Thymus (tissue), 11 donors: ENCODE measurements around the gene TLK1. TPM values are rescaled to one million over a fixed set of nuclear protein-coding genes. Genes with fewer than 3 reads are reported as not detected.

Experiments used
- DNase-seq, 9 donors: peaks; one replicate each; pipeline ENCODE4 v3.0.0-alpha.2; 2013; ENCODE audit warnings: low spot score in 9 of 9, low read depth in 6 of 9, missing footprints in 1 of 9
- H3K27ac ChIP-seq, 2 donors: one replicate each; pipeline ENCODE4 v1.5.1; 2013; ENCODE audit warnings: control low read depth in 1 of 2, low read depth in 1 of 2, low read length in 1 of 2, mild to moderate bottlenecking in 1 of 2, moderate library complexity in 1 of 2
- H3K27me3 ChIP-seq, 2 donors: one replicate each; pipeline ENCODE4 v1.5.1; 2013; ENCODE audit warnings: low read length in 1 of 2; ENCODE audit not compliant: control insufficient read depth in 2 of 2, insufficient read depth in 1 of 2
- H3K36me3 ChIP-seq, 2 donors: one replicate each; pipeline ENCODE4 v1.5.1; 2013; ENCODE audit warnings: low read length in 1 of 2, mild to moderate bottlenecking in 1 of 2, moderate library complexity in 1 of 2; ENCODE audit not compliant: control insufficient read depth in 2 of 2, insufficient read depth in 2 of 2
- H3K4me1 ChIP-seq, 2 donors: one replicate each; pipeline ENCODE4 v1.5.1; 2013; ENCODE audit warnings: low read length in 2 of 2; ENCODE audit not compliant: control insufficient read depth in 2 of 2, insufficient read depth in 2 of 2
- H3K4me3 ChIP-seq, 2 donors: one replicate each; pipeline ENCODE4 v1.5.1; 2013; ENCODE audit warnings: low read length in 2 of 2, control low read depth in 1 of 2, mild to moderate bottlenecking in 1 of 2
- H3K9me3 ChIP-seq, 2 donors: one replicate each; pipeline ENCODE4 v1.5.1; 2013; ENCODE audit warnings: low read length in 1 of 2, mild to moderate bottlenecking in 1 of 2; ENCODE audit not compliant: control insufficient read depth in 2 of 2, insufficient read depth in 1 of 2
- WGBS: extraction: QIAGEN DNeasy Blood & Tissue Kit; methylation state at CpG from one replicate; pipeline ENCODE4 v1.1.7; 2013; 5-methylcytosine and 5-hydroxymethylcytosine counted together
- polyA plus RNA-seq: library from polyadenylated mRNA; stranded (reverse); fragments of 200-250 nt; gene quantifications from one replicate; pipeline ENCODE4 v1.2.3, GENCODE V29; 2013
- total RNA-seq: library from RNA; stranded (reverse); fragments of 120-200 nt; gene quantifications from one replicate; pipeline ENCODE4 v1.2.4, GENCODE V29; 2013
- donor health status: healthy.

Gene TLK1
- total and polyA plus RNA-seq, 2 donors, result 15.5 to 29.3 TPM

DNA sequence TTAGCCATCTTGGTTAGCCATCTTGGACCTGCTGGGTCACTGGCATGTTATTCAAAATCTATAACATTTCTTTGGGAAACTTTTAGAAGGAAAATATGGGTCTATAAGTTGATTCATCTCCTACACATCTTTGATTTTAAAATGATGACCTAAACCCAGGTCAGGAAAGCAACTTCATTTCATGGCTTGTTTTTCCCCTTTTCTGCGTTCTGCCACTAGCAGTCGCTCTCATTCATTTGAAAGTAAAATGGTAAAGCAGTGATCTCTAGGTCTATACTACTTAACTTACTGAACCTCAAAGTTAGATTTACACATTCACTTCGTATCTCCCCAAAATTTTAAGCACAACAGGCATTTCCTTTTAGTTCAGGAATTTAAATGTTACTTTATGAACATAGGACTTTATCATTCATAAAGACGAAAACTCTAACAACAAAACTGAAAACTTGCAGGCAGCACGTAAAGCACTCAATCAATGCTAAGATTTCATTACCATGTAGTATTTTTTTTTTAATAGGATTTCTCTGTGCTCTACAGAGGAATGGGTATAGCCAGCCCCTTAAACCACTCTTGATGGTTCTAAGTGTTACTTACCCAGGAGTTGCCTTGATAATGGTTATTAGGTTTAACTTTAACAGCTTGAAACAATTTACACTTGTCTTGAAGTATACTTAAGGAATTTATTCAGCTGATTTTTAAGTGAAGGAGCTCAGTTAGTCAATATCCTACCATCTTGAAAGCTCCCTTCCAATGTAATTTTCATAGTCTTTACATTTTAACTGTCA, 169.1 kb downstream of the TLK1 start:
- Histone ChIP-seq H3K4me1 (no peaks in the 10 kb centered on the region), H3K27me3 (no peaks in the 10 kb centered on the region), H3K9me3 (no peaks in the 10 kb centered on the region), H3K36me3 (peaks cover 7 to 47% of the 10 kb centered on the region in 2 donors), H3K4me3 (no peak overlapping the region), H3K27ac (no peak overlapping the region)
- WGBS, result 96% methylated on average over 5 of the region's 5 CpGs
- DNase-seq, result no peak

DNA sequence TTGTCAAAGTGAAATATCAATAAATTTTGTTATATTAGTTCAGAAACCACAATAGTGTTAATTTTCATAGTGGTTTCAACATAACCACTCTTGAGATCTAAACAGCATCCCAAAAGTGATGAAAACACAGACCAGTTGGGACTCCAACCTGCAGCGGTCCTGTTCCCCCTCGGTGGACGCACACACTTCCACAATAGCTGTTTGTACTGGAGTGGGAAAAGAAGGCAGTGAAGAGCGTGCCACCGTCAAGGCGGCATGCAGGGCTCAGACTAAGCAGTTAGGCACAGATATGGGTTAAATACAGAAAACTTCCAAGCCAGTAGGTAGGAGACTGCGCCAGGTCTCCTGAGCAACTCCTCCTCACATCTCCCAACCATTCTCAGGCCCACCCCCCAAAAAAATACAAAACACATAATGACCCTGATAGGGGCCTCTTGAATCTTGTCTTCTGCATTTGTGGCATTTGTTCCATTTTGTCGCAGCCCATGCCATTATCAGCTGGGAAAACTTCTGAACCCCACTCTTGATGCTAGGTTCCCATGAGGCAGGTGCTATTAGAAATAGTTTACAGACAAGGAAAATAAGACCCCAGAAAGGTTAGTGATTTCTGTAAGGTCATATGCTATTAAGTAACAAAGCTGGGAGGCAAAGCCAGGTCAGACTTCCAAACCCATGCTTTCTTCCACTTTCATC, 174.0 kb downstream of the TLK1 start:
- no peak for DNase-seq
- Histone ChIP-seq H3K9me3 (no peaks in the 10 kb centered on the region), H3K4me1 (no peaks in the 10 kb centered on the region), H3K4me3 (no peak overlapping the region), H3K36me3 (peaks cover 4 to 13% of the 10 kb centered on the region in 2 donors), H3K27ac (no peak overlapping the region), H3K27me3 (no peaks in the 10 kb centered on the region)
- 99% methylated on average over 8 of the region's 8 CpGs for WGBS

DNA sequence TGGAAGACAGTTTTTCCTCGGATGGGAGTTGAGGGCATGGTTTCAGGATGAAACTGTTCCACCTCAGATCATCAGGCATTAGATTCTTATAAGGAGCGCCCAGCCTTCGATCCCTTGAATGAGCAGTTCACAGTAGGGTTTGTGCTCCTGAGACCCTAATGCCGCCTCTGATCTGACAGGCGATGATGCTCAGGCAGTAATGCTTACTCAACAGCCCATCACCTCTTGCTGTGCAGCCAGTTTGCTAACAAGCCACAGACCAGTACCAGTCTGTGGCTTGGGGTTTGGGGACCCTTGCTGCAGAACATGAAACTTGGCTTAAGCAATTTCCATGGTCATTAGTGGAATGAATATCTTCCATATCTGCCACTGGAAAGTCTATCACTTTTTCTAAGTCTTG, 175.3 kb downstream of the TLK1 start:
- Histone ChIP-seq H3K27me3 (no peaks in the 10 kb centered on the region), H3K27ac (no peak overlapping the region), H3K9me3 (no peaks in the 10 kb centered on the region), H3K4me1 (no peaks in the 10 kb centered on the region), H3K4me3 (no peak overlapping the region), H3K36me3 (peaks cover 4 to 9% of the 10 kb centered on the region in 2 donors)
- over 99% methylated on average over 5 of the region's 5 CpGs for WGBS
- no peak for DNase-seq

DNA sequence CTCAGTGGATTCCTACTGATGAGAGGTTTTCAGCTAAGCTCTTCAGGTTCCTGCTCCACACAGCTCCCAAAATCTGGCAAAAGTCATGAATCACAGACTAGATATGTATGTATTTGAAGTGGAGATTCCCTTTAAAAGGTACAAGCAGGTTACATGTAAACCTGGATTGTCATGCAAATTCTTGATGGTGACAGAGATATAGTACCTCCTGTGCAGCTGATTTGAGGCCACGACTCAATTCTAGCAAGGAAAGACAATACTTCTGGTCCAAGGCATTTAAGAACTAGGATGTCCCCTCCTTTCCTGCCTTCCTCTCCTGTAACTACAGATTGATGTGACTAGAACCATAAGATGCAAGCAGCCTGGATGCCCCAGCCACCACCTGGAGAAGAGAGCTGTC, 176.6 kb downstream of the TLK1 start:
- no peaks in the 10 kb centered on the region for H3K4me1 ChIP-seq
- WGBS, result 49% methylated on average over 1 of the region's 1 CpG

DNA sequence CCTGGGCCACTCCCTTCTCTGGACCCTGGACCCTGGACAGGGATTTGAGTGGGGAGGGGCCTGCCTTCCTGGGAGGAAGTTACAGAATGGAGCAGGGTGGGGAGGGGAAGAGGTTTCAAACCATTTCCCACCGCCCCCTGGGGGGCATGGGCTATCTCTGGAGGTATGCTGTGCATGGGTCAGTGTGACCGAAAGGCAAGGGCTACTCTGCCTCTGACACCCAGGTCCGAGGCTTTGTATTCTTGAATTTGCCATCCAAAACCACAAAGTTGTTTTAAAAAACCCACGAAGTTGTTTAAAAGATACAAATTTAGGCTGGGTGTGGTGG, 184.8 kb downstream of the TLK1 start:
- no peak for DNase-seq
- H3K36me3 ChIP-seq, result no peaks in the 10 kb centered on the region
- 86% methylated on average over 4 of the region's 4 CpGs for WGBS
- no peak overlapping the region for H3K27ac ChIP-seq
- peaks cover 7 to 16% of the 10 kb centered on the region in 2 donors for H3K4me1 ChIP-seq
- no peak overlapping the region for H3K4me3 ChIP-seq
- H3K9me3 ChIP-seq, result no peaks in the 10 kb centered on the region
- H3K27me3 ChIP-seq, result no peaks in the 10 kb centered on the region

More for the DNA sequence above, 176.6 kb downstream of the TLK1 start:
- peaks cover 4 to 9% of the 10 kb centered on the region in 2 donors for H3K36me3 ChIP-seq
- DNase-seq, result no peak
- H3K9me3 ChIP-seq, result no peaks in the 10 kb centered on the region
- H3K4me3 ChIP-seq, result no peak overlapping the region
- no peak overlapping the region for H3K27ac ChIP-seq
- no peaks in the 10 kb centered on the region for H3K27me3 ChIP-seq

DNA sequence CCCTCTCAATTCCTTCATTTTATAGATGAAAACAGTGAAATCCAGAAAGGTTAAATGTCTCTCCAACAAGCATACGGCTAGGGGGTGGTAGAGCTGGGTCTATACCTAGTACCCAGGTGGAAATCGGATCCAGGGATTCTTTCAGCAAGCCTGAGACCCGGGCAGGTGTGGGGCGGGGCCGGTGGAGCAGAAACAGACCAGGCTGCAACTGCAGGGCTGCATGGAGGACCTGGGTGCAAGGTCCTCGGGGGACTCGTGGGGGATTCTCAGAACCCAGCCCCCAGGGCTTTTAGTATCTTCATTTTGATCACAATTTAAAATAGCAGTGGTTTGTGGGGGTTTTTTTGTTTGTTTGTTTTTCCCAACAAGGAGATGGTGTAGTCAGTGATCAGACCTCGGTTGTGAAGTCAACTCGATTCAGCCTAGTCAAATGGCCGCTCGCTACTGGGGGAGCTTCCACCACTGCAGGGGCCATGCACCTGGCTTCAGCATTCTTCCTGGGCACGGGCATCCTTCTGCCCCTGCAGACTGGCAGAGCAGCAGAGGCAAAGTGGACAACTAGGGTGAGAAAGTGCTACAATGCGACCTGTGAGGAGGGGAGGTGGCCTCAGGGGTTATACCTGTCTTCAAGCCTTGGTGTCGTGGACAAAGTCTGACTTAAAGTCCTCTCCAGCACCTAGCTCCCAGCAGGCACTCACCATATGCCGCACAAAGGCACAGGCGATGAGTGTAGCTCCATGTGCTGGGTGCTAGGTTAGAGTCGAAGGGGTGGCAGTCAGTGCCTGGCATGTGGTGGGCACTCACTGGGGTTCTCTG, 185.4 kb downstream of the TLK1 start:
- DNase-seq, result no peak
- Histone ChIP-seq H3K27ac (no peak overlapping the region), H3K4me3 (no peak overlapping the region), H3K36me3 (no peaks in the 10 kb centered on the region), H3K4me1 (peaks cover 7 to 18% of the 10 kb centered on the region in 2 donors), H3K9me3 (no peaks in the 10 kb centered on the region), H3K27me3 (no peaks in the 10 kb centered on the region)
- WGBS, result 96% methylated on average over 17 of the region's 17 CpGs

DNA sequence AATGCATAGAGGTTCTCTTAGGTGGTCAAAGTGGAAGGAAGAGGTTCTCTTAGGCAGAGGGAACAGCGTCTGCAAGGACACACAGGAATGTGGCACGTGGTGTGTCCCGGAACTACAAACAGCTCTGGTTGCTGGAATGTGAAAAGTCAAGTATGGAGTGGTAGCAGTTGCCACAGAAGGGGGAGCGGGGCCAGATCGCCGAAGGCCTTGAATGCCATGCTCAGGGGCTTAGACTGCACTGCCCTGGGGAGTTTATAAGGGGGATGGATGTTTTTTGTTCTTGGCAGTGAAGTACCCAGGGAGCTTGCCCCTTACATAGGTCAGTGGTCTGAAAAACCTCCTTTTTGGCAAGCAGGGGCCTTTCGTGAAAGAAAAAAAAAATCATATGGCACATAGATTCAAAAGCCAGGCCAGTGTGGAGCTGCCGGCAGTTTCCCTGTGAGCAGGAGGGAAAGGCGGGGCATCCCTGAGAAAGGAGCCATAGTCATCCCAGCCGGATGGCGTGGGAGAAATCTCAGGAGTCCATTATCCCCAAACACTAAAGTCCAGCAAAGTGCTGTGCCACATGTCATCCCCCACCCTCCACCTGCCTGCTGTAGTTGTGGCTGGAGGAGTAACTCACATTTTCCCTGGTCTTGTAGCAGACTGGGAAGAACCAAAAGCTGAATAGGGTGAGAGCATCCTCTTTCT, 186.2 kb downstream of the TLK1 start:
- Histone ChIP-seq H3K36me3 (peaks cover 0 to 3% of the 10 kb centered on the region in 2 donors), H3K9me3 (no peaks in the 10 kb centered on the region), H3K4me3 (no peak overlapping the region), H3K4me1 (peaks cover 7 to 25% of the 10 kb centered on the region in 2 donors), H3K27ac (no peak overlapping the region), H3K27me3 (no peaks in the 10 kb centered on the region)
- WGBS, result 96% methylated on average over 11 of the region's 11 CpGs
- no peak for DNase-seq

DNA sequence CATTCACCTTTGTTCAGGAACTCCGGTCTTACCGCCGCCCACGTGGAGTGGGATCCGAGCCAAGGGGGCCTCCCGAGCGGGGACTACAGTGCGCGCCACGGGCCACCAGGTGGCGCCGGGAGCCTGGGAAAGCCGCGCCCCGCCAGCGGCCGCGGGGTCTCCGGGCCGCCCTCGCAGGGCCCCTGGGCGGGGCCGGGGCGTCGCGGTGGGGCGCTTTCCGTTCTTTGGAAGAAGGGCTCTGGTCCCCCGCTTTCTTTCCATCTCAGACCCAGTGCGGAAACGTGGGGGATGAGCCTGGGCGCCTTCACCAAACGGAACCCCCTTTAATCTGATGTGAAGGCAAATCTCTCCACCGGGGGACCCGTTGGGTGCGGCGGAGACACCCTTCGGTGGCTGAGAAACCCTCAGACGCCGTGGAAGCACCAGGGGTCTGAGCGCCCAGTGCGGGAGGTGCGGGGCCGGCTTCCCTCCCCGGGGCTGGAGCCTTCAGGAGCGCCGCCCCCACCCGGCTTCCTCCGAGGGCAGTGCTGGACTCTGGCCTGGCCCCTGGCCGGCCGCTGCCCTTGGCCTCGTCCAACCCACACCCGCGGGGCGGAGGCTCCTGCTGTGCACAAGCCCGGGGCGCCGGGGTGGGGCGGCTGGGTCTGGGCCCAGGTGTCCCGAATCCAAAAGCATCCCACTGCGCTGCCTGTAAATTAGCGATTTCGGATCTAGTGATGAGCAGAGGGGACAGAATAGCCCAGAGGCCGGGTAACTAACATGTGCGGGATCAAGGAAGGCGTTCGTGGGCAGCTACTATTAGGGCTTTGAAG, 187.0 kb downstream of the TLK1 start:
- Histone ChIP-seq H3K4me3 (peak overlapping the region; percentile 64 to 76), H3K36me3 (peaks cover 3 to 6% of the 10 kb centered on the region in 2 donors), H3K9me3 (no peaks in the 10 kb centered on the region), H3K4me1 (peaks cover 7 to 25% of the 10 kb centered on the region in 2 donors), H3K27ac (peak overlapping the region; percentile 65 to 71), H3K27me3 (no peaks in the 10 kb centered on the region)
- peak; percentile 46 to 91 (median 83) for DNase-seq
- 12% methylated on average over 67 of the region's 67 CpGs for WGBS
